GM19463 (cell line): ENCODE data around the gene DNAJC5G.

Source experiments
- ATAC-seq: cut with Tn5 transposase; IDR thresholded peaks from one replicate; pipeline ENCODE4 v1.9.1; 2021; ENCODE audit warnings: mild to moderate bottlenecking, moderate library complexity; ENCODE audit not compliant: unreplicated experiment

Gene DNAJC5G, protein sequence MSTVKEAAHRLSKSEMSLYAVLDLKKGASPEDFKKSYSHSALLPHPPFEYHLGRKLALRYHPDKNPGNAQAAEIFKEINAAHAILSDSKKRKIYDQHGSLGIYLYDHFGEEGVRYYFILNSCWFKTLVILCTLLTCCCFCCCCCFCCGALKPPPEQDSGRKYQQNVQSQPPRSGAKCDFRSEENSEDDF

DNA sequence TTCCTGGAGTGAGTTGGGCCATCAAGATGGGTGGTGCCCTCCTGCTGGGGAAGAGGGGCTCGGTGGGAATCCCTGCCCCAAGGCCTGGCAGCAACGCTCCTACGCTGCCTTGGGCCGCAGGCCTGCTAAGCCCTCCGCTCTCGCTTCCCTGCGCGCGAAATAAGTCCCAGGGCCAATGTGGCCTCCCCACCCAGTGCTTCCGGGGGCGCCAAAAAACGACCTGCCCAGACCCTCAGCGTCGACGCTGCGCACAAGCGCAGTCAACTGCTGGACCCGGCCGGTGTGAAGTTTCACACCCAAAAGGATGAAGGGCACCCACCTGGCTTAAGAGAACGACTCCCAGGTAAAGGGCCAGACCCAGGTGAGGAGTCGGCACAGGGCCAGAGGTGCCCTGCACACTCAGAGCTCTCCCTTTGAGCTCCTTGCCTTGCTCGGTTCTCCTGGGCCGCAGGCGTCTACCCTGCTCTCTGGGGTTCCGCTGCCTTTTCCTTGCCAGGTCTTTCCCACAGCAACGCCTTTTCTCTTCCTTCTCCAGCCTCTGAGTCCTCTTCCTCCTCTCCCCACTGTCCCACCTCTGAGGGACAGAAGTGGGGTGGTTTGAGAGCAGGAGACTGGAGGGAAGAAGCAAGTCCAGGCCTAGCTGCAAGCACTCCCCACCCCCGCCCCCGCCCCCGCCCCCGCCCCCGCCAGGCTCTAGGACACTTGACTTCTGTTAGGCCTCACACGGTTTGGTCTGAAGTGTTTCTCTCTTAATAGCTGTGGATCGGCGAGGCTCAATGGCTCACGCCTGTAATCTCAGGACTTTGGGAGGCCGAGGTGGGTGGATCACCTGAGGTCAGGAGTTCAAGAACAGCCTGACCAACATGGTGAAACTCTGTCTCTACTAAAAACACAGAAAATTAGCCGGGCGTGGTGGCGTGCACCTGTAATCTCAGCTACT, at the start of gene DNAJC5G:
DNAJC5G (plus strand) TSS at position 223 of the 940 bp plus-strand sequence. CDS start 1,296 bp downstream, outside the sequence.
- ATAC-seq = no peak

DNA sequence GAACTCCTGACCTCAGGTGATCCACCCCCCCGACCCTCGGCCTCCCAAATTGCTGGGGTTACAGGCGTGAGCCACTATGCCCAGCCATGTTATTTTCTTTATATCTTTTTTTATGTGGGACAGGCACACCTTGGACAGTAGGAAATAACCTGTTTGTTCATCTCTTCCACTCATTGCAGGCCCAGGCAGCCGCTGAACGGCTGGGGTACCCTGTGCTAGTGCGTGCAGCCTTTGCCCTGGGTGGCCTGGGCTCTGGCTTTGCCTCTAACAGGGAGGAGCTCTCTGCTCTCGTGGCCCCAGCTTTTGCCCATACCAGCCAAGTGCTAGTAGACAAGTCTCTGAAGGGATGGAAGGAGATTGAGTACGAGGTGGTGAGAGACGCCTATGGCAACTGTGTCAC, 49.7 kb upstream of the DNAJC5G start:
- no peak for ATAC-seq

DNA sequence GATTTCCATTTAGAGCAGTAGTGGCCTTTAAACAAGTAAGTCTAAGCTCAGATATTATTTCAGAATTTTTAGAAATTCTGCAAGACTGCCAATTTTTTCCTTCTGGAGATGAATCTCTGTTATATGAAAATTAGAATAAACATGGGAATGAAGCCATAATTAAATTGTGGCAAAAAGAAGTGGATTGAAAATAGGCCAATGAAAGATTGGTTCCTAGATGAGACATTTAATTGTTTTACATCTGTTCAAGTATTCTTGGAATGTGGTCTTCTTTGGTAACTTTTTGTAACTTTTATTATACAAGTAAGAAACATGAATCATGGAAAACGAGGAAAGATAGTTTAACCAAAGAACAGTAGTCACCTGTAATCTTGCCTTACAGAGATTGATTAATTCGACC, 47.7 kb upstream of the DNAJC5G start:
- no peak for ATAC-seq

DNA sequence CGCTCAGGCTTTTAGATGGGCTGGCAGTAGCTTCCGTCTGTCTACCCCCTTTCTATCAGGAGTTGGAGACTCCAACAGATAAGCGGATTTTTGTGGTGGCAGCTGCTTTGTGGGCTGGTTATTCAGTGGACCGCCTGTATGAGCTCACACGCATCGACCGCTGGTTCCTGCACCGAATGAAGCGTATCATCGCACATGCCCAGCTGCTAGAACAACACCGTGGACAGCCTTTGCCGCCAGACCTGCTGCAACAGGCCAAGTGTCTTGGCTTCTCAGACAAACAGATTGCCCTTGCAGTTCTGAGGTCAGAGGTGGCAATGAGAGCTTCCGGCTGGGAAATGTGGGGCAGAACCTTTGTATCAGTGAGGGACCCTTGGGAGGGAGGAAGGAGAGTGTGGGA, 43.3 kb upstream of the DNAJC5G start:
- ATAC-seq = no peak

DNA sequence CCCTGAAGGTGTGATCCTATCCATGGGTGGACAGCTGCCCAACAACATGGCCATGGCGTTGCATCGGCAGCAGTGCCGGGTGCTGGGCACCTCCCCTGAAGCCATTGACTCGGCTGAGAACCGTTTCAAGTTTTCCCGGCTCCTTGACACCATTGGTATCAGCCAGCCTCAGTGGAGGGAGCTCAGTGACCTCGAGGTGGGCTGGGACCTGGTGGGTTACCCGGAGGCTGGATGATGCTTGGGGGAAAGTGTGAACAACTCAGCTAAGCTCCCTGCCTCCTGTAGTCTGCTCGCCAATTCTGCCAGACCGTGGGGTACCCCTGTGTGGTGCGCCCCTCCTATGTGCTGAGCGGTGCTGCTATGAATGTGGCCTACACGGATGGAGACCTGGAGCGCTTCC, 41.9 kb upstream of the DNAJC5G start:
- no peak for ATAC-seq

DNA sequence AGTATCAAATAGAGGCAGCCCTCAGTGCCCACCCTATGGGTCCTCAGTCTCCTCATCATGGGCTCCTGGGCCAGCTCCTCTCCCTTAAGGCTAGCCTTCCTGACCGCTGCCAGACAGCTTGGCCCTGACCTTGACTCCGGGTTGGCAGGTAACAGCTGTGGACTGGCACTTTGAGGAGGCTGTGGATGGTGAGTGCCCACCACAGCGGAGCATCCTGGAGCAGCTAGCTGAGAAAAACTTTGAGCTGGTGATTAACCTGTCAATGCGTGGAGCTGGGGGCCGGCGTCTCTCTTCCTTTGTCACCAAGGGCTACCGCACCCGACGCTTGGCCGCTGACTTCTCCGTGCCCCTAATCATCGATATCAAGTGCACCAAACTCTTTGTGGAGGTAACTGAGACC, 39.1 kb upstream of the DNAJC5G start:
- no peak for ATAC-seq

DNA sequence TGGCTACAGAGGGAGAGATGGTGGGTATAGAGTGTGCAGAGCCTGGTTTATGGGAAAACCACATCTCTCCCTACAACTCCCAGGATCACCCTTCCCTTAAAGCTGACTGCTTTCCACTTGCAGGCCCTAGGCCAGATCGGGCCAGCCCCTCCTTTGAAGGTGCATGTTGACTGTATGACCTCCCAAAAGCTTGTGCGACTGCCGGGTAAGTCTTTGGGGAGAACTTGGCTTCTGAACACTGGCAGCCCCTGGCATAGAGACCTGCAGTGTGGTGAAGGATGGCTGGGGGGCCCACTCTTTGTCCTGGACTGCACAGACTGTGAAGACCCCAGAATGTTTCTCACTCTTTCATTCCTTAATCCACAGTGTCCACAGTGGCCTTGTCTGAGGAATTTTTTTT, 38.6 kb upstream of the DNAJC5G start:
- no peak for ATAC-seq

DNA sequence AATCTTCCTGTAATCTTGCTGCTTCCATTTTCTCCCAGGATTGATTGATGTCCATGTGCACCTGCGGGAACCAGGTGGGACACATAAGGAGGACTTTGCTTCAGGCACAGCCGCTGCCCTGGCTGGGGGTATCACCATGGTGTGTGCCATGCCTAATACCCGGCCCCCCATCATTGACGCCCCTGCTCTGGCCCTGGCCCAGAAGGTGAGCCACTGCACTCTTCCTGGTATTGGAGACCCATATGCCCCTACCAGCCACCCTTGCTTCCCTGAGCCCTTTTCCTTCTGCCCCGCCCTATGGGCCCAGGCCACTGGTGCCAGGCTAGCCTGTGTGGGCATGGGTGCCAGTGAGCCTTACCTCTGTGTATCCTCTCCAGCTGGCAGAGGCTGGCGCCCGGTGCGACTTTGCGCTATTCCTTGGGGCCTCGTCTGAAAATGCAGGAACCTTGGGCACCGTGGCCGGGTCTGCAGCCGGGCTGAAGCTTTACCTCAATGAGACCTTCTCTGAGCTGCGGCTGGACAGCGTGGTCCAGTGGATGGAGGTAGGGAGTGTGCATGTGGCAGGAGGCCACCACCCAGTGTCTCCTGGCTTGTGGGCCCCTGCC, 37.8 kb upstream of the DNAJC5G start:
- ATAC-seq = no peak

DNA sequence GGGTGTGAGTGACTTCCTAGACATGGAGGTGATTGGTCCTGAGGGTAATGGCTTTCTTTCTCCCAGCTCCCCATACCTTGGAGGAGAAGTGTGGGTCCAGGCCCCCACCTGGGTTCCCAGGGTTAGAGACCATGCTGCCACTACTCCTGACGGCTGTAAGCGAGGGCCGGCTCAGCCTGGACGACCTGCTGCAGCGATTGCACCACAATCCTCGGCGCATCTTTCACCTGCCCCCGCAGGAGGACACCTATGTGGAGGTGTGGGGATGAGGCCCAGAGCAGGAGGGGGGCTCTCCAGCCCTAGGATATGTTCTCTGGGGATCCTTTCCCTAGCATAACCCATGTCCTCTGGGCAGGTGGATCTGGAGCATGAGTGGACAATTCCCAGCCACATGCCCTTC, 36.3 kb upstream of the DNAJC5G start:
- ATAC-seq = no peak

DNA sequence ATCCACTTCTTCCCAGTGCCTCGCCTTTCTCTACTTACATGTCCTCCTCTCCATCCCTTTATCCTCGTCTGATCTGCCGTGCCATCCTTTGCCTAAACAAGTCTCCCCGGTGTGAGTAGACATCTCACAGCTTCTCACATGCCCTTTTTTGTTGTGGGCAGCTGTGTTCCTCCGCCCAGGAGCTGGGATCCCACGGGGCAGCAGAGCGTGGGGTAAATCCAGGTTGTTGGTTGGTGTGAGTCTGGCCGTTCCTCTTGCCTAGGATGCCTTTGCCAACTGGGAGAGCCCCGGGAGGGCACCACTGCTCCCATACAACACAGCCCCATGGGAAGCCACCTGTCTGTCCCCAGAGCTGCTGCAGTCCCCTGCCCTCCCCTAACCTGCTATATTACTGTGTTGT, 34.8 kb upstream of the DNAJC5G start:
- ATAC-seq = no peak

DNA sequence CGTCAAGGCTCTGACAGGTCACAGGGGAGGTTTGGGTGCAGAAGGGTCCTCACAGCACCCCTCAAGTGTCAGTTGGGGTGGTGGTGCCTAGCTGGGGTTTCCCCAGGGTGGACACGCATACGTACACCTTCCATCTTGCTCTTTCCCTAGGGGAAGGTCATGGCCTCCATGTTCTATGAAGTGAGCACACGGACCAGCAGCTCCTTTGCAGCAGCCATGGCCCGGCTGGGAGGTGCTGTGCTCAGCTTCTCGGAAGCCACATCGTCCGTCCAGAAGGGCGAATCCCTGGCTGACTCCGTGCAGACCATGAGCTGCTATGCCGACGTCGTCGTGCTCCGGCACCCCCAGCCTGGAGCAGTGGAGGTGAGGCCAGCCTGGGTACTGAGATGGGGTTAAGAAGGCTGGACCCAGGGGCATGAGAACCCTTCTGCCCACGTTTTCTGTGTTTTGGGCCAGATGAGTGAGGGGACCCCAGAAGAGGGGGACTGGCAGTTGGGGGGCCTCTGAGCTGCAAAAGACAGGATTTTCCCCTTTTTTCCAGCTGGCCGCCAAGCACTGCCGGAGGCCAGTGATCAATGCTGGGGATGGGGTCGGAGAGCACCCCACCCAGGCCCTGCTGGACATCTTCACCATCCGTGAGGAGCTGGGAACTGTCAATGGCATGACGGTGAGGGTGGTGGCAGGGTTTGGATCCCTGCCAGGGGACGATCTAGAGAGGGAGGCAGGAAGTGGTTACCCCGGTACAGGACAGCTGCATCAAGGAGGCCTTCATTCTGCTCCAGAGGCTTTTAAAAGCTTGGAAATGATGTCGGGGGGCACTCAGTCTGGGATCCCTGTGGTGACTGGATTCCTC, 33.2 kb upstream of the DNAJC5G start:
- no peak for ATAC-seq

DNA sequence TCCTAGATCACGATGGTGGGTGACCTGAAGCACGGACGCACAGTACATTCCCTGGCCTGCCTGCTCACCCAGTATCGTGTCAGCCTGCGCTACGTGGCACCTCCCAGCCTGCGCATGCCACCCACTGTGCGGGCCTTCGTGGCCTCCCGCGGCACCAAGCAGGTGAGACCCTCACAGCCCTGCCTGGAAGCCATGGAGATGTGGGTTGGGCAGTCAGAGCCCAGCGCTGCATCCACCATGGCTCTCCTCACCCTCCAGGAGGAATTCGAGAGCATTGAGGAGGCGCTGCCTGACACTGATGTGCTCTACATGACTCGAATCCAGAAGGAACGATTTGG, 32.6 kb upstream of the DNAJC5G start:
- no peak for ATAC-seq

DNA sequence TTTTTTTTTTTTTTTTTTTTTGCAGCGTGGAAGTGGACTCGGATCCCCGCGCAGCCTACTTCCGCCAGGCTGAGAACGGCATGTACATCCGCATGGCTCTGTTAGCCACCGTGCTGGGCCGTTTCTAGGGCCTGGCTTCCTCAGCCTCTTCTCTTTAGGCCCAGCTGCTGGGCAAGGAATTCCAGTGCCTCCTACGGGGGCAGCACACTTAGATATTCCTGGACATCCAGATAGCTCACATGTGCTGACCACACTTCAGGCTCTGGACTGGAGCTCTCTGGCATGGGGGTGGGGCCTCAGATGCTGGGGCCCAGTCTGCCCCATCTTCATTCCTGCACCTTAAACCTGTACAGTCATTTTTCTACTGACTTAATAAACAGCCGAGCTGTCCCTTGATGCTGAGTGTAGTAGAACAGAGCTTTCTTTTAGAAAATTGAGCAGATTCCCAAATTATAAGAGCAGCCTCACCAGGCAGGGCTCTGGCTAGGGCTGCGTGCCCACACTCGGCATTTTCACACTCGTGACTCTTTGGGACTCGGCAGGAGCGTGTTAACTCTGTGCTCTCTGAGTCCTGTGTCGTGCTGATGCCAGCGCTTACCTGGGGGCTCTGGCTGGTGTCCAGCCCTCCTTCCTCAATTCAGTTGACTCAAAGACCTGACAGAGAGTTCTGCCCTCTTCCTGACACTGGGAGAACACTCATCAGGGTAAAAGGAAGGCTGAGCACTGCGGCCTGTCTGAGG, 31.7 kb upstream of the DNAJC5G start:
- ATAC-seq = no peak

DNA sequence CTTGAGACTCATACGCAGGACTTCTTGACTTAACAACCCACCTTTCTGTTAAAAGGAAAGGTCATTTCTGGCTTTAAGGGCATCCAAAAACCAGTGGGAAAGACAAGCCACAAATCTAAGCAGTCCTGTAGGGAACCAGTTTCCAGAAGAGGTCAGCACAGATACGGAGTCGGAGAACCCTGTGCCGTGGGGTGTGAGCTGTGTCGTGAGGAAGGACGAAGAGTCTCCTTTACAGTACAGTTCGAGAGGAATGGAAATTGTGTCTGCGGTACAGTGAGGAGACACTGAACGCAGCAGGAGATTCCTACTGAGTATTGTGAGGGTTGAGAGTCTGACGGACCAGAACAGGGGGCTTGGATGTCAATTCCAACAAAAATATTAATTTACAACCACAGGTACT, 30.1 kb upstream of the DNAJC5G start:
- ATAC-seq = no peak

DNA sequence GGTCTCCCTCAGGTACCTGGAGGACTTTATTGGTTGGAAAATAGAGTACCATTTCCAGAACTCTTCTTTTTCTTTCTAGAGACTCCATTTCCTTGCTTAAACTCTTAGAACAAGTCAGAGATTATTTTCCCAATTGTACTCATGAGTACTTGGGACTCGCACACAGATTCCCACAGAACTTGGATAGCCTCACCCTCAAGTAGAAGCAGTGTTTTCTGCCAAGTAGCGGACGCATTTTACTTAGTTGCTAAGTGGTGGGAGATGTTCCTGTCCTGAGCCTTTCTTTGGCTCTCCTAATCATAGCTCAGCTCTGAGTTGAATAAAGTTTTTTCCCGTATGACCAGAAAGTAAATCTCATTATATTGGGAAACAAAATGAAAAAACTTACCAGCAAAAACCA, 29.6 kb upstream of the DNAJC5G start:
- ATAC-seq = no peak

DNA sequence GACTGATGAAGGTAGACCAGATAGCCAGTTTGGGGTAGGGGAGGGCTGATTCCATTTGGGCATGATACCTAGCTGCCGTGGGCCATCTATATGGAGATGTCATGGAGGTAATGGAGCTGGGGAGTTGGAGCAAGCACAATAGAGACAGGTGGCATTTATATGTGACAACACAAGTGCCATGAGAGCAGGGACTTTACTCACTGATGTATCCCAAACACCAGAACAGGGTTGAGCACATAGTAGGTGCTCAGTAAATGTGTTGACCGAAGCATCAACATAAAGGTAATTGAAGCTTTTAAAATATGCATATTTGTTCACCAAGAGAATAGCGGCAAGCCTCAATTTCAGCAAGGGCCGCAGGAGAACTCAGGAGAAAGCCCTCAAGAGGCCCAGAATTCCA, 27.3 kb upstream of the DNAJC5G start:
- ATAC-seq = no peak

DNA sequence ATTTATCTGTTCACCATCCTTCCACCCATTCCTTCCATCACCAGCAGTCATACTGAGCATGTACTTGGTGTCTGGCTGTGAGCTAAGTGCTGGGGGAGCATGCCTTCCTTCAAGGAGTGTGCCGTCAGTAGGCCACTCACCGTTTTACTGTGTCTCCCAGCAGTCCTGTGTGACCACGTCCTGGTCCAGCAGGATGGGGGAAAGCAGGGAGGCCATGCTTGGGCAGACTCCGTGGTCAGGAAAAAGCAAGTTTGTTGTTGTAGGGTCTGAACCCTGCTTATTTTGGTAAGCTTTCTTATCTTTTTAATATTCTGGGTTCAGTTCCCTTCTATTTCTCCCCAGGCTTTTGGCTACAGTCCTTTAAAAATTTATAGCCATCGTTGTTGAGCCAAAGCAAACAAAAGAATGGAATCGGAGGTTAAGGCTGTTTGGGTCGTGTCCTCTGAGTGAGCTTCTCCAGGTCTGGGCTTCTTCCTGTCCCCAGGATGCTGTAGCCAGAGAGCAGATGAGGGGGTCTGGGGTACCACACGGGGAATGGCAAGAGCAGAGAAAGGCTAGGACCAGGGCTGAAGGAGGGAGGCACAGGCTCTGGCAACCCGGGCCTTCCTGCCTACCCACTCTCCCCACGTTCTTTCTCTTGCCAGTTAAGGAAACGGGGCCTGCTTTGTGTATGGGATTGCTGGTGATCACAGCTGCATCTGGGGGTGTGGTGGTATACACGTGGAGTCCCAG, 25.9 kb upstream of the DNAJC5G start:
- ATAC-seq = no peak

DNA sequence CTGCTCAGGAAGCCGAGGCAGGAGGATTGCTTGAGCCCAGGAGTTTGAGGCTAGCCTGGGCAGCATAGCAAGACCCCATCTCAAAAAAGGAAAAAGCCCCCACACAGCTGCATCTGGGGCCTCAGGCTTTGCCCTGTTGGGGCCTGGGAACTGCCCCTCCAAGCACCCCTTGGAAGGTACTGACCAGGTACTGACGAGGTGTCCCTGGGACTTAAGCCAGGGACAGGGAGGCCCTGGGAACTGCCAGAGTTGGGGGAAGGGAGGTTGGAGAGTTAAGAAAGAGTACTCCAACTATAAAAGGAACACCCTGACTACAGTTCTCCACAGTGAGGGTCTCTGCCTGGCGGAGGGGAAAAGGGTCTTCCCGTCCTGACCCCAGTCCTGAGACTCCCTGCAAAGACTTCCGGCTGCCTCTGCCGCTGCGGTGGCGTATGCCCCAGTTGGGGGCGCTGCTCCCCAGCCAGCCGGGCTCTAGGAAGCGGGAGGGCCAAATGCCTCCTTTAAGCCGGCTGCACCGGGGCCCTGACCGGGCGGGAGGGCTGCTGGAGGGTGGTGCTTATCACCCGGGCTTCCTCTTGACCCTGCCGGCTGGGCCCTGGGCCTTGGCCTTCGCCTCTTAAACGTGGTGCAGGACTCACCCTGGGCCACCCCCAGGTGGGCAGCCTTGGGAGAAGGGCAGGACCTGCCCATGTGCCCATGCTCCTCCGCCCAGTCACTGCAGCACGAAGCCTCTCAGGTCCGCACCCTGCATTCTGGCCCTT, 25.2 kb upstream of the DNAJC5G start:
- no peak for ATAC-seq
